WTC11 (cell line): ENCODE data around the gene CXorf65. TPM values are rescaled to one million over a fixed set of nuclear protein-coding genes. Genes with fewer than 3 reads are reported as not detected.

ENCODE experiments used
- ATAC-seq: fragments of 200-7000 bp; cut with Tn5 transposase; 2 replicates; pipeline ENCODE4 v1.10.0; 2021; ENCODE audit warnings: mild to moderate bottlenecking, moderate library complexity
- CTCF ChIA-PET: fragments of 300-600 bp; sonication (Branson Sonifier 250); formaldehyde crosslinking; loops from one replicate; lab custom pipeline; 2021; ENCODE audit warnings: antibody characterized with exemption; lab: Charles Lee
- POLR2A ChIA-PET: fragments of 350-600 bp; sonication (Branson Sonifier 250); formaldehyde crosslinking; loops from one replicate; lab custom pipeline; 2021; ENCODE audit warnings: antibody characterized with exemption; lab: Charles Lee
- DNase-seq: peaks from one replicate; pipeline ENCODE4 v3.0.0; 2021; ENCODE audit warnings: low spot score
- H3K27ac Mint-ChIP-seq: 2 replicates; pipeline ENCODE4 v1.8.0; 2021; ENCODE audit warnings: mixed read lengths
- H3K27me3 Mint-ChIP-seq: 2 replicates; pipeline ENCODE4 v1.8.0; 2021; ENCODE audit warnings: low read depth, mild to moderate bottlenecking, moderate library complexity, mixed read lengths
- H3K36me3 Mint-ChIP-seq: 2 replicates; pipeline ENCODE4 v1.8.0; 2021; ENCODE audit warnings: mixed read lengths
- H3K4me1 Mint-ChIP-seq: 2 replicates; pipeline ENCODE4 v1.8.0; 2022; ENCODE audit warnings: mixed read lengths
- H3K4me3 Mint-ChIP-seq: 2 replicates; pipeline ENCODE4 v1.8.0; 2021; ENCODE audit warnings: mild to moderate bottlenecking, moderate library complexity, mixed read lengths
- H3K9me3 Mint-ChIP-seq: 2 replicates; pipeline ENCODE4 v1.8.0; 2021; ENCODE audit warnings: mixed read lengths
- ATF3 ChIP-seq: sonication (generic); formaldehyde crosslinking; conservative IDR thresholded peaks from 2 replicates; pipeline ENCODE4 v1.8.1; 2022; ENCODE audit warnings: mild to moderate bottlenecking, missing genetic modification reagents
- CBFB ChIP-seq: sonication (generic); formaldehyde crosslinking; IDR thresholded peaks from 2 replicates; pipeline ENCODE4 v1.8.1; 2022; ENCODE audit warnings: mild to moderate bottlenecking, low read depth, missing genetic modification reagents
- FOXJ3 ChIP-seq: sonication (generic); formaldehyde crosslinking; IDR thresholded peaks from 2 replicates; pipeline ENCODE4 v1.9.0; 2021; ENCODE audit warnings: missing genetic modification reagents, mild to moderate bottlenecking, borderline replicate concordance
- GABPB1 ChIP-seq: sonication (generic); formaldehyde crosslinking; IDR thresholded peaks from 2 replicates; pipeline ENCODE4 v1.8.1; 2023; ENCODE audit warnings: mild to moderate bottlenecking, missing genetic modification reagents
- GRHL2 ChIP-seq: fragments of 250-450 bp; sonication (Bioruptor Pico); IDR thresholded peaks from 2 replicates; pipeline ENCODE4 v1.8.0; 2022; ENCODE audit warnings: mild to moderate bottlenecking, moderate library complexity; ENCODE audit not compliant: insufficient replicate concordance, severe bottlenecking
- HMGXB4 ChIP-seq: sonication (generic); formaldehyde crosslinking; IDR thresholded peaks from 2 replicates; pipeline ENCODE4 v1.8.1; 2023; ENCODE audit warnings: mild to moderate bottlenecking, moderate library complexity, missing genetic modification reagents
- MAX ChIP-seq: sonication (generic); formaldehyde crosslinking; IDR thresholded peaks from 2 replicates; pipeline ENCODE4 v1.8.0; 2022; ENCODE audit warnings: mild to moderate bottlenecking, missing genetic modification reagents
- MXD4 ChIP-seq: fragments of 250-450 bp; sonication (Bioruptor Pico); IDR thresholded peaks from 2 replicates; pipeline ENCODE4 v1.8.0; 2021; ENCODE audit warnings: mild to moderate bottlenecking, moderate library complexity, borderline replicate concordance
- NR3C1 ChIP-seq: sonication (generic); formaldehyde crosslinking; conservative IDR thresholded peaks from 2 replicates; pipeline ENCODE4 v1.8.1; 2023; ENCODE audit warnings: low read depth, mild to moderate bottlenecking, missing genetic modification reagents
- RELA ChIP-seq: sonication (generic); formaldehyde crosslinking; IDR thresholded peaks from 2 replicates; pipeline ENCODE4 v1.8.1; 2022; ENCODE audit warnings: missing genetic modification reagents, mild to moderate bottlenecking, borderline replicate concordance
- TEAD1 ChIP-seq: sonication (generic); formaldehyde crosslinking; IDR thresholded peaks from 2 replicates; pipeline ENCODE4 v1.8.0; 2022; ENCODE audit warnings: mild to moderate bottlenecking, missing genetic modification reagents
- ZBTB43 ChIP-seq: sonication (generic); formaldehyde crosslinking; IDR thresholded peaks from 2 replicates; pipeline ENCODE4 v1.8.1; 2023; ENCODE audit warnings: mild to moderate bottlenecking, missing genetic modification reagents
- ZNF512 ChIP-seq: sonication (generic); formaldehyde crosslinking; IDR thresholded peaks from 2 replicates; pipeline ENCODE4 v1.8.1; 2022; ENCODE audit warnings: missing genetic modification reagents, borderline replicate concordance
- total RNA-seq: library from RNA; stranded (reverse); gene quantifications from 3 replicates; pipeline ENCODE4 v1.2.3, GENCODE V29; 2021
- TF ChIP-seq, protein P1 (sequence below): fragments of 250-450 bp; sonication (Bioruptor Pico); IDR thresholded peaks from 2 replicates; pipeline ENCODE4 v1.9.0; 2021; ENCODE audit warnings: mild to moderate bottlenecking, borderline replicate concordance
- TF ChIP-seq, protein P2 (sequence below): sonication (generic); formaldehyde crosslinking; IDR thresholded peaks from 2 replicates; pipeline ENCODE4 v1.8.0; 2022; ENCODE audit warnings: mild to moderate bottlenecking, missing genetic modification reagents

CXorf65 gene
- total RNA-seq, 1 experiment from 2014 or later, result not detected

GRCh38 chrX:71131510-71131909 is 25.0 kb upstream of the CXorf65 start:
- no peak for TF ChIP-seq MAX (CRISPR knock-in tag)
- no peak for TF ChIP-seq HMGXB4
- TF ChIP-seq ZNF512, result no peak
- TF ChIP-seq, protein P1, sequence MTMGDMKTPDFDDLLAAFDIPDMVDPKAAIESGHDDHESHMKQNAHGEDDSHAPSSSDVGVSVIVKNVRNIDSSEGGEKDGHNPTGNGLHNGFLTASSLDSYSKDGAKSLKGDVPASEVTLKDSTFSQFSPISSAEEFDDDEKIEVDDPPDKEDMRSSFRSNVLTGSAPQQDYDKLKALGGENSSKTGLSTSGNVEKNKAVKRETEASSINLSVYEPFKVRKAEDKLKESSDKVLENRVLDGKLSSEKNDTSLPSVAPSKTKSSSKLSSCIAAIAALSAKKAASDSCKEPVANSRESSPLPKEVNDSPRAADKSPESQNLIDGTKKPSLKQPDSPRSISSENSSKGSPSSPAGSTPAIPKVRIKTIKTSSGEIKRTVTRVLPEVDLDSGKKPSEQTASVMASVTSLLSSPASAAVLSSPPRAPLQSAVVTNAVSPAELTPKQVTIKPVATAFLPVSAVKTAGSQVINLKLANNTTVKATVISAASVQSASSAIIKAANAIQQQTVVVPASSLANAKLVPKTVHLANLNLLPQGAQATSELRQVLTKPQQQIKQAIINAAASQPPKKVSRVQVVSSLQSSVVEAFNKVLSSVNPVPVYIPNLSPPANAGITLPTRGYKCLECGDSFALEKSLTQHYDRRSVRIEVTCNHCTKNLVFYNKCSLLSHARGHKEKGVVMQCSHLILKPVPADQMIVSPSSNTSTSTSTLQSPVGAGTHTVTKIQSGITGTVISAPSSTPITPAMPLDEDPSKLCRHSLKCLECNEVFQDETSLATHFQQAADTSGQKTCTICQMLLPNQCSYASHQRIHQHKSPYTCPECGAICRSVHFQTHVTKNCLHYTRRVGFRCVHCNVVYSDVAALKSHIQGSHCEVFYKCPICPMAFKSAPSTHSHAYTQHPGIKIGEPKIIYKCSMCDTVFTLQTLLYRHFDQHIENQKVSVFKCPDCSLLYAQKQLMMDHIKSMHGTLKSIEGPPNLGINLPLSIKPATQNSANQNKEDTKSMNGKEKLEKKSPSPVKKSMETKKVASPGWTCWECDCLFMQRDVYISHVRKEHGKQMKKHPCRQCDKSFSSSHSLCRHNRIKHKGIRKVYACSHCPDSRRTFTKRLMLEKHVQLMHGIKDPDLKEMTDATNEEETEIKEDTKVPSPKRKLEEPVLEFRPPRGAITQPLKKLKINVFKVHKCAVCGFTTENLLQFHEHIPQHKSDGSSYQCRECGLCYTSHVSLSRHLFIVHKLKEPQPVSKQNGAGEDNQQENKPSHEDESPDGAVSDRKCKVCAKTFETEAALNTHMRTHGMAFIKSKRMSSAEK, result no peak
- no peak for TF ChIP-seq CBFB (CRISPR knock-in tag)
- TF ChIP-seq TEAD1 (CRISPR knock-in tag), result no peak
- TF ChIP-seq, protein P2, sequence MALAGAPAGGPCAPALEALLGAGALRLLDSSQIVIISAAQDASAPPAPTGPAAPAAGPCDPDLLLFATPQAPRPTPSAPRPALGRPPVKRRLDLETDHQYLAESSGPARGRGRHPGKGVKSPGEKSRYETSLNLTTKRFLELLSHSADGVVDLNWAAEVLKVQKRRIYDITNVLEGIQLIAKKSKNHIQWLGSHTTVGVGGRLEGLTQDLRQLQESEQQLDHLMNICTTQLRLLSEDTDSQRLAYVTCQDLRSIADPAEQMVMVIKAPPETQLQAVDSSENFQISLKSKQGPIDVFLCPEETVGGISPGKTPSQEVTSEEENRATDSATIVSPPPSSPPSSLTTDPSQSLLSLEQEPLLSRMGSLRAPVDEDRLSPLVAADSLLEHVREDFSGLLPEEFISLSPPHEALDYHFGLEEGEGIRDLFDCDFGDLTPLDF, result no peak
- TF ChIP-seq ATF3, result no peak
- no peak for TF ChIP-seq FOXJ3 (CRISPR knock-in tag)
- no peak for TF ChIP-seq GABPB1 (CRISPR knock-in tag)
- TF ChIP-seq ZBTB43 (CRISPR knock-in tag), result no peak
- no peak for TF ChIP-seq GRHL2
- no peak for TF ChIP-seq RELA
- TF ChIP-seq MXD4 (CRISPR knock-in tag), result no peak
- TF ChIP-seq NR3C1 (CRISPR knock-in tag), result no peak
- ATAC-seq, result no peak
- Mint-ChIP-seq H3K36me3 (peaks cover 73% of the 10 kb centered on the region), H3K9me3 (no peaks in the 10 kb centered on the region), H3K4me1 (peaks cover 9% of the 10 kb centered on the region), H3K27ac (no peak overlapping the region), H3K27me3 (no peaks in the 10 kb centered on the region), H3K4me3 (no peak overlapping the region)
- no peak for DNase-seq
- POLR2A ChIA-PET, result no interaction called here
- CTCF ChIA-PET, result no interaction called here
